Measurements from ENCODE around the gene RDH5.

Gene RDH5

DNA sequence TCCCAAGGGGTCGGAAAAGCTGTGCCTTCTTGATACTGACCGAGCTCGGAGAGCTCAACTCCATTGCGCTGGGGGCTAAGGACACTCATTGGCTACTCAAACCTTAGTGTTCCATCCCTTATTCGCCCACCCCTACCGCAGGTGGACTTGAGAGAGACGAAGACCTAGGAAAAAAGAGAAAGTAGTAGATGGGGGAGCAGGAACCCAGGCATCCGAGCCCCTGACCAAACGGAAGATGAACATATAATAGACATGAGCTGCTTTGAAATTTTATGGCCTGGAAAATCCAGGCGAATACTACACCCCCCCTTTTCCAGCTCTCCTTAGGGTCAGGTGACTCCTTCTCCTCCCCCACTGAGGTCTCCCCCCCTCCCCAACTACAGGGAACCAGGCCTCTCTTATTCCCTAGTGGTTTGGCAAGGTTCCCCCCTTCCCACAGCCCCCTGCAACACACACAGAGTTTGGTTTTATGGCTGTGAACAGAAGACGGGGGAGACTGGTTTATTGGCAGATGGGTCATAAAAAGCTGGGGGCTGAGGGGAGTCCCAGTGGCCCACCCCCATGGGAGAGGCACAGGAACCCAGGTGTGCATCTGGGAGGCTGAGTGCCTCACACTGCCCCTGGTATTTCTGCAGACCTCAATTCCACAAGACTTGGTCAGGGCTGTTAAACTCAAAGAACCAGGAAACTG, 24.3 kb downstream of the RDH5 start:
- DNase-seq (ENCODE audit: low read depth): no peak
- TF ChIP-seq, protein P1, sequence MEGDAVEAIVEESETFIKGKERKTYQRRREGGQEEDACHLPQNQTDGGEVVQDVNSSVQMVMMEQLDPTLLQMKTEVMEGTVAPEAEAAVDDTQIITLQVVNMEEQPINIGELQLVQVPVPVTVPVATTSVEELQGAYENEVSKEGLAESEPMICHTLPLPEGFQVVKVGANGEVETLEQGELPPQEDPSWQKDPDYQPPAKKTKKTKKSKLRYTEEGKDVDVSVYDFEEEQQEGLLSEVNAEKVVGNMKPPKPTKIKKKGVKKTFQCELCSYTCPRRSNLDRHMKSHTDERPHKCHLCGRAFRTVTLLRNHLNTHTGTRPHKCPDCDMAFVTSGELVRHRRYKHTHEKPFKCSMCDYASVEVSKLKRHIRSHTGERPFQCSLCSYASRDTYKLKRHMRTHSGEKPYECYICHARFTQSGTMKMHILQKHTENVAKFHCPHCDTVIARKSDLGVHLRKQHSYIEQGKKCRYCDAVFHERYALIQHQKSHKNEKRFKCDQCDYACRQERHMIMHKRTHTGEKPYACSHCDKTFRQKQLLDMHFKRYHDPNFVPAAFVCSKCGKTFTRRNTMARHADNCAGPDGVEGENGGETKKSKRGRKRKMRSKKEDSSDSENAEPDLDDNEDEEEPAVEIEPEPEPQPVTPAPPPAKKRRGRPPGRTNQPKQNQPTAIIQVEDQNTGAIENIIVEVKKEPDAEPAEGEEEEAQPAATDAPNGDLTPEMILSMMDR (IDR thresholded peaks at IDR 0.05; ENCODE audit: control insufficient read depth, insufficient read depth, low read depth, low read length, missing control alignments): no peak
- peak overlapping the region; percentile 62 for H3K4me3 ChIP-seq (ENCODE audit: control insufficient read depth, low read depth, low read length)

DNA sequence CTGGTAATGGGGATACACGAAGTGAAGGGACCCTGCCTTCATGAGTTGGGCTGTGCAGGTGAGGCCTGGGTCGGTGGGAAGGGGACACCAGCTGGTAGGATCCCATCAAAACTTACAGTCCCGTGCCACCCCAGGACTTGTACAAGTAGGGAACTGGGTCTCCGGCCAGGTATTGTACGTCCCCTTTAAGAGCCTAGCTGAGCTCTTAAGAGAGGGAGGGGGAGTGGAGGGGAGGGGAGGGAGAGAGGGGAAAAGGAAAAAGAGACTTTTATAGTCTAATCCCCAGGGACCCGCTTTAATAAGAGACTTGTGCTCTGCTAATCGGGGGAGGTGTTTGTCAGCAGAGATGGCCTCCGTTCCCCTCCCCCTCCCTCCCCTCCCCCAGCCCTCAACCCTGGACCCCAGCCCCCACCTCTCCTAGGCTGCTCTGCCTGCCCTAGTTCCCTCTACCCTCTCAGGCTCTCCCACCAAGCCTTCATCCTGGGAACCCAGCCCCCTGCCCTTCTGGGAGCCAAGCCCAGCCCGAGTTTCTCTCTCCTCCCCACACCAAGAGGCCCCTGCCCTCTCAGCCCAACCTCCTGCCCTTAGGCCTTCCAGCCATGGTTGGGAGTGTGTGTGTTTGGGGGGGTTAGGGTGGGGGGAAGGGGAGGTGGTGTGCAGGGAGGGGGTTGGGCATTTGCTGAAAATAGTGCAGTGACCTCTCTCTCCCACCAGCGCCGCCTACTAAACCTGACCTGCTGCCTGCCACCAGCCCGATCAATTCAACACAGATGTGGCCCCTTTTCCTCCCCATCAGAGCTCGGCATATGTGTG, 25.4 kb downstream of the RDH5 start:
- no peak overlapping the region for H3K4me3 ChIP-seq (ENCODE audit: control insufficient read depth, low read depth, low read length)
- no peak for DNase-seq (ENCODE audit: low read depth)
- TF ChIP-seq, protein P1 (IDR thresholded peaks at IDR 0.05; ENCODE audit: control insufficient read depth, insufficient read depth, low read depth, low read length, missing control alignments): no peak

DNA sequence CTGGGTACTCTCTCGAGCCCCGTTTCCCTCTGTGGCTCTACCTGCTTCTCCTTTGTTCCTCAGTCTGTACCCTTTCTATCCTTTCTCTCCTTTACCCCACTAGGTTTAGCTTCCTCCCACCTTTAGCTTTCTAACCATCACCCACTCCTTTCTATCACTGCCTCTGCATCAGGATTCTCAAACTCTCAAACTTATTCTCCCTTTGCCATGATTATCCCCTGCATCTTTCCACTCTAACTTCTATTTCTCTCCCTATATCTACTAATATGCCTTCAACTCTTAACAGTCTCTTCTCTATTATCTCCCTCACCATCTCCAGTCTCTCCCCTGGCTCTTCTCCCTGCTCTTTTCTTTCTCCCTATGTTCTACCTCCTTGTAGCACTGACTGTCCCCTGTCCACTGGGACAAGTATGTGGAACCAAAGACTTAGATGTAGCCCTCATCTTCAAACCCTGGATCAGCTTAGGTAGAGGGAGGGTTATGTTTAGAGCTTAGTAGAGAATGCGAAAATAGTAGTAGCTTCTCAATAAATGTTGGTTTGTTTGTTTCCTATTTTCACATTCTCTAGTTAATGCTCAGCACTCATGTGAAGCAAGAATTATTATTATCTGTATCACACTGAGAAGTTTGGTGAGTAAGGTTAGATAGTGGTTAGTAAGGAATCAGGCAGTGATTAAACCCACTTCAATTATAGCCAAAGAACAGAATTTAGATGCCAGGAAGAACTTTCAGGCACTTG, 26.1 kb downstream of the RDH5 start:
- TF ChIP-seq, protein P1 (IDR thresholded peaks at IDR 0.05; ENCODE audit: control insufficient read depth, insufficient read depth, low read depth, low read length, missing control alignments): no peak
- DNase-seq (ENCODE audit: low read depth): no peak
- H3K4me3 ChIP-seq (ENCODE audit: control insufficient read depth, low read depth, low read length): no peak overlapping the region

DNA sequence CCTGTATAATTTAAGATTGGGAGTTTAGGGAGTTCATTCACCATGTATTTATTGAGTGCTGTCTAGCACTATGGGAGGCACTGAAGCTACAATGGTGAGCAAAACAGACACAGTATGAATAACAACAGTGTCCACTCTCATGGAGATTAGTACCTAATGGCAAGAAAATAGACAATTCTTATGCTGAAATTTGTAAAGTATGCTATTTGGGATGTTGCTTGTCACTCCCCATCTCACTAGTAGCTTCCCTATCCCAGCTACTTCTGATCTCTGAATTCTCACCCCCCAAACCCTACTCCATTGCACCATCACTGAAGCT, 26.7 kb downstream of the RDH5 start:
- TF ChIP-seq, protein P1 (IDR thresholded peaks at IDR 0.05; ENCODE audit: control insufficient read depth, insufficient read depth, low read depth, low read length, missing control alignments): no peak
- DNase-seq (ENCODE audit: low read depth): no peak
- H3K4me3 ChIP-seq (ENCODE audit: control insufficient read depth, low read depth, low read length): no peak overlapping the region

DNA sequence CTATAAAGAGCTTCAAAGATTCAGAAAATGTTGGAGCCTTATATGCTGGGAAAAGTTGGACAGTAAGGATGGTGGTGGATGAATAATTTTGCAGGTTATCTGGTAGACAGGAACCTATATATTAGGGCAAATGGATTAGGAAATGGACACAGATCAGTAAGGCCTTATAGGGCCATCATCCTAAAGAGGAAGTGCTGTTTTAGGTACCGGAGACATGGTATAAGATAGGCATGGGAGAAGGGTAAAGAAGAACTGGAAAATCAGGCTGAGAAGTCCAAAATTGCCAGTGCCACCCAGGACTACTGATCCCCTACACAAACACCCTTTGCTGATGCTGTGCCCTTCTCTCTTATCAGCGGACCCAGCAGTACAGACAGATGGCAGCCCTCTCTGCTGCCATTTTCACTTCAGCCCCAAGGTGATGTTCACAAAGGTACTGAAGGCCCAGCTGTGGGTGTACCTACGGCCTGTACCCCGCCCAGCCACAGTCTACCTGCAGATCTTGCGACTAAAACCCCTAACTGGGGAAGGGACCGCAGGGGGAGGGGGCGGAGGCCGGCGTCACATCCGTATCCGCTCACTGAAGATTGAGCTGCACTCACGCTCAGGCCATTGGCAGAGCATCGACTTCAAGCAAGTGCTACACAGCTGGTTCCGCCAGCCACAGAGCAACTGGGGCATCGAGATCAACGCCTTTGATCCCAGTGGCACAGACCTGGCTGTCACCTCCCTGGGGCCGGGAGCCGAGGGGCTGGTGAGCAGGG, 28.2 kb downstream of the RDH5 start:
- TF ChIP-seq, protein P1 (IDR thresholded peaks at IDR 0.05; ENCODE audit: control insufficient read depth, insufficient read depth, low read depth, low read length, missing control alignments): no peak
- DNase-seq (ENCODE audit: low read depth): no peak
- no peak overlapping the region for H3K4me3 ChIP-seq (ENCODE audit: control insufficient read depth, low read depth, low read length)

DNA sequence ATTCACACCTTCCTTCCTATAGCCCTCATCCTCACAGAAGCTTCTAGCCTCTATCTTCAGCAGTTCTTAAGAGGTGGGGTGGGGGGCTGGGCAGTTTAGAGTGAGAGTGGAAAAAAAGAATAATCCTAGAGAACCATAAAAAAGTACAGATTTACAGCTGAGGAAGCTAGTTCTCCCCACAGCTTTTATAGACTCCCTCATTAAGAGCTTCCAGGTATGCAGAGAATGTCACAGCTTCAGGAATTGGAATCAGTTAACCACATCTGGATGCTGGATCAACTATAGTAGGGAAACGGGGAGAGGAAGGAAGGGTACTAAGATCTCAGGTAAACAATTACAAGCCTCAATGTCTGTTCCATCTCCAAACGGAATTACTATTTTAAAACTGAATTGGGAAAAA, 35.1 kb downstream of the RDH5 start:
- TF ChIP-seq, protein P1 (IDR thresholded peaks at IDR 0.05; ENCODE audit: control insufficient read depth, insufficient read depth, low read depth, low read length, missing control alignments): no peak
- H3K4me3 ChIP-seq (ENCODE audit: control insufficient read depth, low read depth, low read length): no peak overlapping the region
- DNase-seq (ENCODE audit: low read depth): no peak

Measured in AG09309 (cell line).